ENCODE data around the gene DPP8. TPM values are rescaled to one million over a fixed set of nuclear protein-coding genes. Genes with fewer than 3 reads are reported as not detected.
"Not testable (repeated sequence)": the region's sequence is repeated elsewhere in the genome, so short reads cannot be mapped to it uniquely, and the experiment has no call there.

DPP8 gene
- total RNA-seq, 4 donors from 2014 or later, result 22.2 to 58.3 (median 33.5) TPM

DNA sequence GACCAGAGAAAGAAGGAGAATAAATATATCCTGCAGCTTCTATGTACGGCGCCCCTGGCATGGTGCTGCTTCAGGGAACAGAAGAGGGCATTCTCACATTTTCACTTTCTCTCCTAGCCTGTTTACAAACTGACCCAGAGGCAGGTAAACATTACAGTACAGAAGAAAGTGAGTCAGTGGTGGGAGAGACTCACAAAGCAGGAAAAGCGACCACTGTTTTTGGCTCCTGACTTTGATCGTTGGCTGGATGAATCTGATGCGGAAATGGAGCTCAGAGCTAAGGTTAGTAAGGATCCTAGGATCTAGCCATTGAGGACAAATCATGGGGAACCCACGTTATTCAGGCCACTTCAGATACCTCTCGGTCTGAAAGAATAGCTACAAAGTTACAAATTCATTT lies 39.1 kb upstream of the DPP8 start:
- no peak overlapping the region for H3K27ac ChIP-seq
- no peak overlapping the region for H3K4me3 ChIP-seq
- peaks cover 45% of the 10 kb centered on the region for H3K36me3 ChIP-seq
- no peaks in the 10 kb centered on the region for H3K27me3 ChIP-seq
- TF ChIP-seq POLR2A (IDR thresholded peaks at IDR 0.05) (no peak), EP300 (IDR thresholded peaks at IDR 0.05) (no peak), POLR2AphosphoS5 (IDR thresholded peaks at IDR 0.05) (no peak)
- TF ChIP-seq, protein P1, sequence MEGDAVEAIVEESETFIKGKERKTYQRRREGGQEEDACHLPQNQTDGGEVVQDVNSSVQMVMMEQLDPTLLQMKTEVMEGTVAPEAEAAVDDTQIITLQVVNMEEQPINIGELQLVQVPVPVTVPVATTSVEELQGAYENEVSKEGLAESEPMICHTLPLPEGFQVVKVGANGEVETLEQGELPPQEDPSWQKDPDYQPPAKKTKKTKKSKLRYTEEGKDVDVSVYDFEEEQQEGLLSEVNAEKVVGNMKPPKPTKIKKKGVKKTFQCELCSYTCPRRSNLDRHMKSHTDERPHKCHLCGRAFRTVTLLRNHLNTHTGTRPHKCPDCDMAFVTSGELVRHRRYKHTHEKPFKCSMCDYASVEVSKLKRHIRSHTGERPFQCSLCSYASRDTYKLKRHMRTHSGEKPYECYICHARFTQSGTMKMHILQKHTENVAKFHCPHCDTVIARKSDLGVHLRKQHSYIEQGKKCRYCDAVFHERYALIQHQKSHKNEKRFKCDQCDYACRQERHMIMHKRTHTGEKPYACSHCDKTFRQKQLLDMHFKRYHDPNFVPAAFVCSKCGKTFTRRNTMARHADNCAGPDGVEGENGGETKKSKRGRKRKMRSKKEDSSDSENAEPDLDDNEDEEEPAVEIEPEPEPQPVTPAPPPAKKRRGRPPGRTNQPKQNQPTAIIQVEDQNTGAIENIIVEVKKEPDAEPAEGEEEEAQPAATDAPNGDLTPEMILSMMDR (IDR thresholded peaks at IDR 0.05), result no peak
- no peak for DNase-seq (ENCODE audit: low spot score in 2 of 2)
- no peaks in the 10 kb centered on the region for H3K9me3 ChIP-seq
- no peaks in the 10 kb centered on the region for H3K4me1 ChIP-seq
- WGBS, result 89% methylated on average over 7 of the region's 7 CpGs

DNA sequence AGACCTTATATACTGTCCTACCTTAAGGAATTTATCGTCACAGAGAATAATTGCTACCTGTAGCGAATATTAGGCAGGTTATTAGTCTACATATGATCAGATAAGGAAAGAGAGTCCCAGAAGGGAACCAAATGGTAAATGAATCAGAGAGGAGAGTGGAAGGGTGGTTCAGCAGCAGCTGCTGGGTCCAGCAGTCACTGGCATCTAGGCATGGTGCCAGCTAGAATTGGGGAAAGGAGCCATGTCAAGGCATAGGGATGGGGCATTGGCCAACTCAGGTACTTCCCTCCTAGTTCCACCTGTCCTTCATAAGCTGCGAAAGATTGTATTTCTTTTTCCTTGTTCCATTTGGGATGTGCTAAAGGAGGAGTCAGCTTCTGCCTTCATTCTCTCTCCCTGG lies 36.2 kb upstream of the DPP8 start:
- Histone ChIP-seq H3K27me3 (no peaks in the 10 kb centered on the region), H3K9me3 (no peaks in the 10 kb centered on the region), H3K27ac (no peak overlapping the region), H3K4me1 (no peaks in the 10 kb centered on the region), H3K36me3 (peaks cover 32% of the 10 kb centered on the region), H3K4me3 (no peak overlapping the region)
- WGBS, result 97% methylated on average over 3 of the region's 3 CpGs
- DNase-seq (ENCODE audit: low spot score in 2 of 2), result no peak
- TF ChIP-seq, protein P1 (IDR thresholded peaks at IDR 0.05), result no peak
- TF ChIP-seq EP300 (IDR thresholded peaks at IDR 0.05) (no peak), POLR2A (IDR thresholded peaks at IDR 0.05) (no peak), POLR2AphosphoS5 (IDR thresholded peaks at IDR 0.05) (no peak)

DNA sequence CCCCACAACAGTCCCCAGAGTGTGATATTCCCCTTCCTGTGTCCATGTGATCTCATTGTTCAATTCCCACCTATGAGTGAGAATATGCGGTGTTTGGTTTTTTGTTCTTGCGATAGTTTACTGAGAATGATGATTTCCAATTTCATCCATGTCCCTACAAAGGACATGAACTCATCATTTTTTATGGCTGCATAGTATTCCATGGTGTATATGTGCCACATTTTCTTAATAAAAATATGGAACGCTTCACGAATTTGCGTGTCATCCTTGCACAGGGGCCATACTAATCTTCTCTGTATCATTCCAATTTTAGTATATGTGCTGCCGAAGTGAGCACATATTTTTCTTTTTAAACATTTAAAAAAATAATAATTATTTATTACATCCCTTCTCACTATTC lies 35.4 kb upstream of the DPP8 start:
- WGBS, result 100% methylated on average over 4 of the region's 6 CpGs
- not testable (repeated sequence) for H3K4me3 ChIP-seq; H3K27ac ChIP-seq; H3K9me3 ChIP-seq; DNase-seq (ENCODE audit: low spot score in 2 of 2); H3K4me1 ChIP-seq; H3K27me3 ChIP-seq
- H3K36me3 ChIP-seq, result peaks cover 24% of the 10 kb centered on the region

DNA sequence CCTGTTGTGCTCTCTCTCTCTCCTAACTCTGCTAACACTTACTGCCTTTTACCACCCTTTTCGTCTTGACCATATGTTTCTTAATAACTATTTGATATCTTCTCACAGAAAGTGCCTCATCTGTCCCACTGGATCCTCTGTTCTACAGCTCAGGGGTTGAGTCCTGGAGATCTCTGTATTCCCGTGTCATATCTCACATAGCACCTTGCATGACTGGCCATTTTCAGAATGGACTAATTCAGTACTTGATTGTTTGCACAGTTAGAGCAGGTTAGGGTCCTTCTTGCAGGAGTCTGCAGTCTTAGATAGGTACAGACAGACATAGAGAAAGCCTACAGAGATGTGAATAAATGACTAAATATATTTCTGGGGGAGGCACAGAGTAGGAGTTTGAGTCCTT lies 33.7 kb upstream of the DPP8 start:
- no peak for DNase-seq (ENCODE audit: low spot score in 2 of 2)
- 71% methylated on average over 2 of the region's 2 CpGs for WGBS
- Histone ChIP-seq H3K4me3 (no peak overlapping the region), H3K27ac (no peak overlapping the region), H3K9me3 (no peaks in the 10 kb centered on the region), H3K4me1 (no peaks in the 10 kb centered on the region), H3K36me3 (peaks cover 16% of the 10 kb centered on the region), H3K27me3 (no peaks in the 10 kb centered on the region)
- TF ChIP-seq POLR2AphosphoS5 (IDR thresholded peaks at IDR 0.05), result no peak
- TF ChIP-seq EP300 (IDR thresholded peaks at IDR 0.05), result no peak
- no peak for TF ChIP-seq POLR2A (IDR thresholded peaks at IDR 0.05)
- TF ChIP-seq, protein P1 (IDR thresholded peaks at IDR 0.05), result no peak

DNA sequence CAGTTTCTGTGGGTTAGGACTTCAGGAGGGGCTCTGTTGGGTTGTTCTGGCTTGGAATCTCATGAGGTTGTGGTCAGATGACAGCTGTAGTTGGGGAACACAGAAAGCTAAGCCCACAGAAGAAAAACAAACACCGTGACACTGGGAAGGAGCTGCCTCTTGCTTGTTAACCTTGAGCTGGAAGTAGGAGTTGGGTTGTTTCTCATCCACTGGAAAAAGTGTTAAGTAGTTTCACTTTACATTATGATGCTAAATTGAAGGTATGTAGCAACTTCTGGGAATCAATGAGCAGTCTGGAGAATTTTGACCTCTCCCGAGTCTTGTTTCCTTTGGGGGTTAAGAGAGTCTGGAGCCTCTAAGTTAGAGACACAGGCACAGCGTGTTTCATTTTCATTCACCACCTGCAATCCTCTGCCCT lies 33.2 kb upstream of the DPP8 start:
- WGBS, result 81% methylated on average over 3 of the region's 3 CpGs
- no peak overlapping the region for H3K27ac ChIP-seq
- no peak for DNase-seq (ENCODE audit: low spot score in 2 of 2)

DNA sequence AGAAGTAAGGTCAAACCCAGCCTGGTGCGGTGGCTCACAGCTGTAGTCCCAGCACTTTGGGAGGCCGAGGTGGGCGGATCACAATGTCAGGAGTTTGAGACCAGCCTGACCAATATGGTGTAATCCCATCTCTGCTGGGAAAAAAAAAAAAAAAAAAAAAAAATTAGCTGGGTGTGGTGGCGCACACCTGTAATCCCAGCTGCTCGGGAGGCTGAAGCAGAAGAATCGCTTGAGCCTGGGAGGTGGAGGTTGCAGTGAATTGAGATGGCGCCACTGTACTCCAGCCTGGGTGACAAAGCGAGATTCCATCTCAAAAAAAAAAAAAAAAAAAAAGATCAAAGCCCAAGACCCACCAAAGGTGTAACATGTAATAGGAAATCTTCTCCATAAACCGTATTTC lies 31.8 kb upstream of the DPP8 start:
- H3K27me3 ChIP-seq; H3K9me3 ChIP-seq; H3K27ac ChIP-seq; DNase-seq (ENCODE audit: low spot score in 2 of 2); H3K4me3 ChIP-seq; H3K36me3 ChIP-seq; H3K4me1 ChIP-seq: not testable (repeated sequence)
- 97% methylated on average over 9 of the region's 9 CpGs for WGBS

More for the DNA sequence above, 33.2 kb upstream of the DPP8 start:
- Histone ChIP-seq H3K27me3 (no peaks in the 10 kb centered on the region), H3K9me3 (no peaks in the 10 kb centered on the region), H3K36me3 (peaks cover 12% of the 10 kb centered on the region), H3K4me1 (no peaks in the 10 kb centered on the region), H3K4me3 (no peak overlapping the region)
- TF ChIP-seq POLR2AphosphoS5 (IDR thresholded peaks at IDR 0.05), result no peak
- no peak for TF ChIP-seq EP300 (IDR thresholded peaks at IDR 0.05)
- TF ChIP-seq, protein P1 (IDR thresholded peaks at IDR 0.05), result no peak
- TF ChIP-seq POLR2A (IDR thresholded peaks at IDR 0.05), result no peak

Data from suprapubic skin (tissue), 4 donors.